ENCODE results near the gene TNFRSF25.
"Not testable (repeated sequence)": the region's sequence is repeated elsewhere in the genome, so short reads cannot be mapped to it uniquely, and the experiment has no call there.

The TNFRSF25 gene

GRCh38 chr1:6467744-6468688 is 2.0 kb upstream of the TNFRSF25 start:
- DNase-seq: no peak

DNA sequence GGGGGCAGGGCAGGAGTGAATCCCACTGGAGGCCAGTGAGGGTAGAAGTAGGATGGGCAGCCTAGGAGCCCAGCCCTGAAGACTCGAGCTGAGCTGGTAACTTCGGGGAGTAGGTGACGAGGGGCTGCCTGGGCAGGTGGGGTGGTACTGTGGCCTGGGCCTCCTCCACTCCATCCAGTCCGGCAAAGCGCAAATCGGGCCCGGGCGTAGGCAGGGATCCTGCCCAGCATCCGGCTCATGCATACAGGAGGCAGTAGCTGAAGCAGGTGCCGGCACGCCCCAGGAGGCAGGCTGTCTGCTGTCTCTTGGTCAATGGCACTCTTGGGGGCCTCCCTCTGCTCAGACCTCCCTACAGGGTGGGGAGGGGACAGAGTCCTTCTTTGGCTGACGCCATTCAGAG is 1.3 kb upstream of the TNFRSF25 start:
- DNase-seq: no peak

DNA sequence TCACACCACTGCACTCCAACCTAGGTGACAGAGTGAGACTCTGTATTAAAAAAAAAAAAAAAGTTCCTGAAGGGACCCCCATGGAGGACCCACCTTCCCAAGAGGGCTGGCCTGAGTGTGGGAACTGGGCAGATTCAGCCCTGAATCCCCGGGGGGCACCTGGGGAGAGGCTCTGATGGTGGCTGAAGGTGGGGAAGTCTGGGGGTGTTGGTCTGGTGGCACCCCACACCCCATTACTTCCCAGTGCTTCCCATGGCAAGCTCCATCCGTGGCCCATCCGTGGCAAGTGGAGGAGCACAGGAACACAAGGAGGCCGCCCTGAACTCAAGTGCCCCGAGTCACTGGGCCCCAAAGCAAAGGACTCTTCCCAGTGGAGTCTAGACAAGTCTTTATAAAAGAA is 778 bp upstream of the TNFRSF25 start:
- DNase-seq: no peak

DNA sequence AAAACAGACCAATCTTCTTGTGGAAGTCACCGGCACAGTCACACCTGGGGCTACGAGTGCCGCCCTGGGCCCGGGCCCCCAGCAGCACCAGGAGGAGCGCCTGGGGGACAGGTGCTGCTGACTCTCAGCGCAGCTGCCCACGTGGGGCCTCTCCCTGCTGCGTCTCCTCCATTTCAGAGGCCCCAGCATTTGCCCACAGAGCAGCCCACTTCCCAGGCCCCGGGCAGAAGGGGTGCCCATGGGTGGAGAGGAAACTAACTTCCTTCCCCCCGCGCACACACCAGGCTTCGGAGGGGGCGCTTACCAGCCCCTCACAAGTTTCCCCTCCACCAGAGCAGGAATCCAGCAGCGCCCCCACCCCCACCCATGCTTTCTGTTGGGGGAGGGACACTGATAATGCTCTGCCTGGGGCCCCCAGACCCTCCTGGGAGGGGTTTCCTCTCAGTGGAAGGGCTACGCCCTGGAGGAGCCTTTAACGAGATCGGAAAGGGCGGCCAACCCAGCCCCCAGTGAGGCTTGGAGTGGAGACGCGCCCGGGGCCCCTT is 440 bp downstream of the TNFRSF25 start:
- no peak for DNase-seq

- no peak for DNase-seq
Observed at GRCh38 chr1:6464915-6465314, 1.1 kb downstream of the TNFRSF25 start.

DNA sequence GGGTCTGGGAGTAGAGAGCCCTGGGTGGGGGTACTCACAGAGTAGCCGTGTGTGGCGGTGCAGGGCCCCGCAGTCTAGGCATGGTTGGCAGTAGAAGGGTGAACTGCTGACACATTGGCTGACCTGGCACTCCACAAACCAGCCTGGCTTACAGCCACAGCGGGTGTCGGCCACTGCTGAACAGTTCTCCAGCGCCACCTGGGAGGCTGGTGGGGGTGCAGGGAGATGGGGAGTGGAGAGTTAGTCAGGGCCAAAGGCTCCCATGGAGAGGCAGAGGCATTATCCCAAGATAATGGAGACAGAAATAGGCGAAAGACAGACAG is 1.5 kb downstream of the TNFRSF25 start:
- no peak for DNase-seq

DNA sequence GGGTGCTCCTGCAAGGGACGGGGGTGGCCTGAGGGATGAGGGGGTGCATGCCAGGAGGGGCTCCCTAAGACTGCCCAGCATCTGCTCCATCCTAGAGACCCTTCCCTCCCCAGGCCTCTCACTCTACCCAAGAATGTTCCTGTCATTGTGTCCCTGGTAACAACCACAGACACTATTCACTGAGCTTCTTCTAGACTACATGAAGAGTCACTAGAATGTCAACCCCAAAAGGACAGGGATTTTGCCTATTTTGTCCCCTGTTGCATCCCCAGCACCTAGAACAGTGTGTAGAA is 2.9 kb downstream of the TNFRSF25 start:
- no peak for DNase-seq

- DNase-seq: no peak
Observed at GRCh38 chr1:6462412-6463119, 3.4 kb downstream of the TNFRSF25 start.

DNA sequence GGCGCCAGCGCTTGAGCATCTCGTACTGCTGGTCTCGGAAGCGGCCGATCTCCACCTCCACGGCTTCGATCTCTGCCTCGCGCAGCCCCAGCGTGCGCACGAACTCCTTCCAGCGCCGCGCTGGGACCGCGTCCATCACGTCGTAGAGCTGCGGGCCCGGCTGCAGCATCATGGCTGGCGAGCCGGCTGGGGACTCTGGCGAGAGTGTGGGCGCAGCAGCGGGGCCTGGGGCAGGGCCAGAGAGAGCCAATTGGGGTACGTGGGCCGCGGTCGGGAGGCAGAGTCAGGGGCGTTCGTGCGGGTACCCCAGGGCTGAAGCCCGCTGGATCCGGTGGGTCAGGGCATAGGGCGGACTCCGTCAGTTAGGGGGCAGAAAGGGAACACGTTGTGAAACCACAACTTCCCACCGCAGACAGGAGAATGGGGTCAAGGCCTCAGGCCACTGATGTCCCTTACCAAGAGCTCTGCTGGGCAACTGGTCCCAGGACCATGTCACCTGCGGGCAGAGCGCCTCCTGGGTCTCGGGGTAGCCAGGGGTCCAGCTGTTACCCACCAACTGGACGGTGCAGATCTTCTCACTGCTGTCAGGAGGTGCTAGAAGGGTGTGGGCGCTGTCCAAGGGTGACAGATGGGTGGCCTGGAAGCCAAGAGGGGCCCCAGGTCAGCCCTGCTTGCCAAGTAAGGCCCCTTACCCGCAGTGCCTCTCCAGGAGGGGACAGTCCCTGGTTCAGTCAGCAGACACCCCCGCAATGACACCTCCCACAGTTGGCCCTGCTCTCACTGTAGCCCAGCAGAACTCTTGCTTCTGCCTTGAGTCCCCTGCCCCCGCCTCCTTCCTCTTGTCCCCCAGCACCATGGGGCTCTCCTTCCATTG is 4.2 kb downstream of the TNFRSF25 start:
- DNase-seq: no peak

DNA sequence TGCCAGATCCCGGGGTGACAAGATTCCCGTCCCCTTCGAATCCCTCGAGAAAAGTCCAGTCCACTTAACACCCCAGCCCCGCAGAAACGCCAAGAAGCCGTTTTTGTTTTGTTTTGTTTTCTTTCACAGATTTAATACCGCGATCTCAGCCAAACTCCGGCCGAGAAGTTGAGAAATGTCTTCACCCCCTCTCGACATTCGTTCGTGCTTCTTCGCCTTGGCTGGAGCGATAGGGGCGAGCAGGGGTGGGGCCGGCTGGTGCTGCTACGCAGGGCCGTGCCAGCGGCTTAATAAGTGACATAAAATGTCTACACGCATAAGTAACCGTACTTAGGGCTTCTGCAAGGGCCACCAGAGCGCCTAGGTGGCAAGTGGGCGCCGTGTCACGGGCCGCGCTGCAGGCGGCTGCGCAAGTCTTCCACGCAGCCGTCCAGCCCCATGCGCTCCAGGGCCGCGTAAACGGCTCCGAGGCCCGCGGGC is 4.9 kb downstream of the TNFRSF25 start:
- no peak for DNase-seq

DNA sequence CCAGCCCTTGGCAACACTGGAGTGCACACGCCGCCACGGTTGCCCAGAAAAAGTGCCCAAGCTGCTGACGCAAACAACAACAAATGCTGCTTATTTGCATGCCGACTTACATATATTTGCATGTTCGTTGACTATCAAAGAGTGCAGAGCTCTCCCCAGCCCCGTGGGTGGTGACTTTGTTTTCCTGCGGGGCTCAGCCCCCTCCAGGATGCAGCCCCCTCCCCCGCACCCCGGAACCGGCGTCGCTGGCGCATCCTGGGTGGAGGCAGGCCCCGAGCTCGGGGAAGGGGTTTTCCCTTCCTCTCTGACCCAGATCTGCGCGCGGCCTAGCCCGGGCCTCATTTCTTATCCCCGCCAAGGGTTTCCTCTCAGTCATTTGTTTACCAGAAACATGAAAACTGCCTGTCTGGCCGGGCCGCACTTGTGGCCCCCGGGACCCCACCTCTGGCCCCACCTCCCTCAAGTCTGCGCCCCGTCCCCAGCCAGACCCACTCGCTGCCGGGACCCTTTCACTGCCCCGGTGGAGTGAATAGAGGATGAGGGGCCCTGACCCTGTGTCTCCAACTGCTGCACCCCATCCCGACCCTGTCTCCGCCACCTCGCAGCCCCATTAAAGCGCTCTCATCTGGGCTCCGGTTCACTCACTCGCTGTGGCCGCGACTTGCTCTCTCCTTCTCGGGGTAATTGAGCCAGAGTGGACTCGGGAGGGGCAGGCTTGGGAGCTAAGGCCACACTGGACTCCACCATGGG is 5.5 kb downstream of the TNFRSF25 start:
- DNase-seq: no peak

DNA sequence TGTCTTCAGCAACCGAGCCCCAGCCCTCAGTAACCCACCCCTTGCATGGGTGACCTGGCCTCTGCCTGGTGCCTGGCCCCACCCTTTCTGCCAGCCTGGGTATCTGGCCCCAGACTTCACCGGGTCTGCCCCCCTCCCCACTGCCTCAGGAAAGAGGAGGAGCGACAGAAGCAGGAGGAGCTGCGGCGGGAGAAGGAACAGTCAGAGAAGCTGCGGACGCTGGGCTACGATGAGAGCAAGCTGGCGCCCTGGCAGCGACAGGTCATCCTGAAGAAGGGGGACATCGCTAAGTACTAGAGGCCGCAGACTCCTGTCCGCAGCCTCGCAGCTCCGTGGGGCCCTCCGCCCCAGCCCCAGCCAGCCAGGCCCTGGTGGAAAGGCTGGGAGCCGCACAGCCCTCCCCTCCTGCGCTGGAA is 6.1 kb downstream of the TNFRSF25 start:
- no peak for DNase-seq

- DNase-seq: no peak
Observed at GRCh38 chr1:6456800-6457466, 9.0 kb downstream of the TNFRSF25 start.

DNA sequence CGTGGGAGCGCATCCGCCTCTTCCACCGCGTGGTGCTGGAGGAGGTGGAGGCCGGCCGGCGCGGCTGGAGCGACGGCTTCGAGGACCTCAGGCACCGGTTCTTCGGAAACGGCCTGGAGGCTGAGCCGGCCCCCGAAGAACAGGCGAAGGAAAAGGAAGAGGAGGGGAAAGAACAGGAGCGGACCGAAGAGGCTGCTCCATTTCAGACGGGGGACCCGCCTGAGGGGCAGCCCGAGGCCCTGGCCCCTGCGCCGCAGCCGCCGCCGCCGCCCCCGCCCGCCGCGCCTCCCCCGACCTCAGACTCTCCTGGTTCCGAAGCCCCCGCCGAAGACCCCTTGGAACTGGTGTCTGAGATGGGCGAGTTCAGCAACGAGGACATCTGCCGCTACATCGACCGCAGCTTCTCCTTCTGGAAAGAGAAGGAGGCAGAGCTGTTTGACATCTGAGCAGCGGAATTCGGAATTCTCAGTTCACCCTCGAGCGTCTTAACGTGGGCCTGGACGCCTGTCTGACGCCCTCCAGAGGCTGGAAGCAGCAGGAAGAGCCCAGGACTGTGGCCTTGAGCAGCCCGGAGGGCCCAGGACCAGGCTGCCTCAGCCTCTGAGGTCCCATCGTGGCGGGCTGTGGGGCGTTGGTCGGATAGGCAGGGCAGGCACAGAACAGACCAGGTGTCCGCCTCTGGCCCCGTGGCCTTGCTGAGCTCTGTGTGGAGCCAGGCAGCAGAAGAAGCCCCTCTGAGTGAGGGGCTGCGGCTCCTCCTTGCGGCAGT is 10.0 kb downstream of the TNFRSF25 start:
- DNase-seq: not testable (repeated sequence)

DNA sequence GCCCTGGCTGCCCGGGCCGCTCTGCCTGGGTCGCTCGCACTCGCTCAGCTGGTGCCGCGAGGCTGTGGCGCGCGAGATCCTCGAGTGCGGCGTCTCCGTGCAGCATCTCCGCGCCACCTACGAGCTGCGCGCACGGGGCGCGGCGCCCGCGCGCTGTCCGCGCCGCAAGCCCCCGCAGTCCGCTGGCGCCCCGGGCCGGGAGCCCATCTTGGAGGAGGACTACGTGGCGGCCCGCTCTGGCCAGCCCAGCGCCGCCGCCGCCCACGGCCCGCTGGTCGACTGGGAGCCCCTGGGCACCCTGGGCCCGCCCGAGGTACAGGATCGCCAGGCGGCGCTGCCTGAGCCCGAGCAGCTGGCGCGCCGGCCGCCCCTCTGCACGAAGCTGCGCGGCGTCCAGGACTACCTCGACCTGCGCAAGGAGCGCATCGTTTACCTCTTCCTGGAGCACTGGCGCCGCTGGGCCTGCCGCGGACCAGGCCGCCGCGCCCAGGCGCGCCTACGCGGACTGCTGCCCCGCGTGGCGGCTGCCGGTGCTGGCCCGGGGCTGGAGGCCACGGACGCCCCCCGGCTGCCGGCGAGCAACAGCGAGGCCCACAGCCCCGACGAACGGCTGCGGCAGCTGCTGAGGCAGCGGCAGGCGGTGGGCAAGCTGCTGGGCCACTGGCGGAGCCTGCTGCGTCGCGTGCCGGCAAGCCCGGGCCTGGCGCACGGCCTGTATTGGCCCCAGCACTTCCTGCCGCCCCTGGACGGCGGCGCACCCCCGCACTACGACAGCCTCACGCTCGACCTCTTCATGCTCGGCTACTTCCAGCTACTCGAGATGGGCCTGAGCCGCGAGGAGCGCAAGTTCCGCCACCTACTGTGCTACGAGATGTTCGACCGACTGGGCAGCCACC is 10.9 kb downstream of the TNFRSF25 start:
- no peak for DNase-seq

DNA sequence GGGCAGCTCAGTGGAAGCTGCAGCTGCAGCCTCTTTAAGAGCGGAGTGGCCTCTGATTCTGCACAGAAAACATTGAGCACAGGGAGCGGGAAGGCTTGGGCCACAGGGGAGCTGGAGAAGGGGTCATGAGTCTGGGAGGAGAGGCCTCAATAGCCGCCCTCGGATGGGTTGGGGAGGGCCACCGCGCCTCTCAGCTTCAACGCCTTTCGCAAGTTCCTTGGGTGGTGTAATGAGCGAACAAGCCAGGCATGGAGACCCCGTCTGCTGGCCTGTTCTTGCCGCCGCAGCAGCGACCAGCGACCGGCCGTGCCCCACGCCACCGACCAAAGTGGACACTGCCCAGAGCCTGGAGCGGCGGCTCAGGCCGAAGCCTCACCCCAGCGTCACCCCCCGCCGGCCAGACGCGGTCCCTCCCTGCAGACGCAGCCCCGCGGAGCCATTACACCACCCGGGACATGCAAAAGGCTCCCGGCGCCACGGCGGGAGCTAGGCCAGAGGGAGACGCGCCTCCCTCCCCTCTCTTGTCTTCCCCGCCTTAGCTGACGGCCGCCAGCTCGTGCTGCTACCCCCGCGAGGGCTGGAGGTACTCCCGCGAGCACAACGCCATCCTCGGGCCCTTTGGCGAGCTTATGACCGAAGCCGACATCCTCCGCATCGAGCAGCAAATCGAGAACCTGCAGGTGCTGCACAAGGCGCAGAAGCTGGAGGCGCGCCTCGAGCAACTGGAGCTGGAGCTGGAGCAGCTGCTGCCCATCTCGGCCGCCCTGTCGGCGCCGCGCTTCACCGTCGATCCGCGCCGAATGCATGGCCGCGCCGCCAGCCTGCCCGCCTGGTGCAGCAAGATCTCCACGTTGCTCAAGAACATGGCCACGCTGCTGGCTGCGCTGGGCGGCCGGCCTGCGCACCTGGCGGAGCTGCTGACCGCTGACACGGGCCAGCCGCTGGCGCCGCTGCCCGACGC is 11.8 kb downstream of the TNFRSF25 start:
- not testable (repeated sequence) for DNase-seq

GRCh38 chr1:6450943-6451373 is 15.0 kb downstream of the TNFRSF25 start:
- no peak for DNase-seq

- DNase-seq: not testable (repeated sequence)
Observed at GRCh38 chr1:6450486-6450885, 15.5 kb downstream of the TNFRSF25 start.
